Uterus (tissue), 4 donors: ENCODE results near the gene KLF7. TPM values are rescaled to one million over a fixed set of nuclear protein-coding genes. Genes with fewer than 3 reads are reported as not detected.

Experiments
- DNase-seq, 2 donors: peaks; one replicate each; pipeline ENCODE4 v3.0.0-alpha.2; 2019 to 2020
- H3K27ac ChIP-seq, 2 donors: fragments of 200-600 bp; sonication (generic); 1 replicate in 1 of 2; 2 replicates in 1 of 2; pipeline ENCODE4 v1.5.1; 2016 to 2018
- H3K27me3 ChIP-seq, 2 donors: fragments of 200-600 bp; sonication (generic); one replicate each; pipeline ENCODE4 v1.5.1; 2018 to 2019; ENCODE audit warnings: control low read depth in 1 of 2
- H3K36me3 ChIP-seq, 2 donors: fragments of 200-600 bp; sonication (generic); one replicate each; pipeline ENCODE4 v1.5.1; 2019; ENCODE audit warnings: control low read depth in 1 of 2
- H3K4me1 ChIP-seq, 2 donors: fragments of 200-600 bp; sonication (generic); one replicate each; pipeline ENCODE4 v1.5.1; 2018 to 2019; ENCODE audit warnings: control low read depth in 1 of 2
- H3K4me3 ChIP-seq, 2 donors: fragments of 200-600 bp; sonication (generic); 1 replicate in 1 of 2; 2 replicates in 1 of 2; pipeline ENCODE4 v1.5.1; 2018 to 2019; ENCODE audit warnings: mild to moderate bottlenecking in 1 of 2
- H3K9me3 ChIP-seq, 2 donors: fragments of 200-600 bp; sonication (generic); one replicate each; pipeline ENCODE4 v1.5.1; 2019; ENCODE audit warnings: control low read depth in 1 of 2
- CTCF ChIP-seq, 4 experiments: fragments of 200-600 bp in 2 of 4; fragments of 450-650 bp in 2 of 4; sonication (generic) in 2 of 4; IDR thresholded peaks; one replicate each; pipeline ENCODE4 v1.5.1; 2016 to 2019; ENCODE audit warnings: antibody characterized with exemption in 4 of 4, mild to moderate bottlenecking in 2 of 4, moderate library complexity in 1 of 4
- POLR2A ChIP-seq, 2 donors: fragments of 450-650 bp; IDR thresholded peaks; one replicate each; pipeline ENCODE4 v1.6.1; 2016; ENCODE audit warnings: antibody characterized with exemption in 2 of 2, mild to moderate bottlenecking in 1 of 2, moderate library complexity in 1 of 2
- intact Hi-C: fragments of 100-400 bp; cut with DNase I; formaldehyde crosslinking; loops from one replicate; pipeline ENCODE4 v1.15.1; 2023; ENCODE audit warnings: low total_unique reads
- total RNA-seq, 4 donors: library from RNA; depleted of rRNA in 3 of 4; stranded (reverse); fragments of >200 nt in 3 of 4; gene quantifications; one replicate each; pipeline versions ENCODE4 v1.1.0 to v1.2.4, GENCODE V29; 2014 to 2023
- donor health status: DM: yes; HTN: yes; CAD: no.

The KLF7 gene
- total RNA-seq, 4 donors from 2014 or later, result 20.9 to 96.0 (median 39.4) TPM

- peaks cover 0 to 14% of the 10 kb centered on the region in 2 donors for H3K4me1 ChIP-seq
- intact Hi-C loops, result no loop called here
- no peaks in the 10 kb centered on the region for H3K36me3 ChIP-seq
- H3K27ac ChIP-seq, result no peak overlapping the region
- DNase-seq, result no peak
- no peak for TF ChIP-seq CTCF (IDR thresholded peaks at IDR 0.05)
- TF ChIP-seq POLR2A (IDR thresholded peaks at IDR 0.05), result no peak
- H3K9me3 ChIP-seq, result no peaks in the 10 kb centered on the region
- H3K27me3 ChIP-seq, result no peaks in the 10 kb centered on the region
- H3K4me3 ChIP-seq, result no peak overlapping the region
Measured at GRCh38 chr2:207092818-207093217, 72.9 kb downstream of the KLF7 start.

GRCh38 chr2:207091928-207092327 is 73.8 kb downstream of the KLF7 start:
- Histone ChIP-seq H3K4me3 (no peak overlapping the region), H3K27ac (peak overlapping the region in 1 of 2 donors; percentile 19), H3K4me1 (peaks cover 0 to 12% of the 10 kb centered on the region in 2 donors), H3K9me3 (no peaks in the 10 kb centered on the region), H3K36me3 (no peaks in the 10 kb centered on the region), H3K27me3 (no peaks in the 10 kb centered on the region)
- TF ChIP-seq POLR2A (IDR thresholded peaks at IDR 0.05) (no peak), CTCF (IDR thresholded peaks at IDR 0.05) (no peak)
- DNase-seq, result no peak
- intact Hi-C loops, result no loop called here

GRCh38 chr2:207091176-207091575 is 74.6 kb downstream of the KLF7 start:
- peak overlapping the region in 1 of 2 donors; percentile 19 for H3K27ac ChIP-seq

GRCh38 chr2:207090389-207090788 is 75.4 kb downstream of the KLF7 start:
- DNase-seq, result no peak
- Histone ChIP-seq H3K4me3 (no peak overlapping the region), H3K4me1 (peaks cover 0 to 12% of the 10 kb centered on the region in 2 donors), H3K36me3 (no peaks in the 10 kb centered on the region), H3K9me3 (no peaks in the 10 kb centered on the region), H3K27me3 (no peaks in the 10 kb centered on the region), H3K27ac (no peak overlapping the region)
- intact Hi-C loops, result no loop called here
- TF ChIP-seq CTCF (IDR thresholded peaks at IDR 0.05), result no peak
- no peak for TF ChIP-seq POLR2A (IDR thresholded peaks at IDR 0.05)

More at GRCh38 chr2:207091176-207091575, 74.6 kb downstream of the KLF7 start:
- Histone ChIP-seq H3K4me3 (no peak overlapping the region), H3K9me3 (no peaks in the 10 kb centered on the region), H3K4me1 (peaks cover 0 to 12% of the 10 kb centered on the region in 2 donors), H3K36me3 (no peaks in the 10 kb centered on the region), H3K27me3 (no peaks in the 10 kb centered on the region)
- TF ChIP-seq POLR2A (IDR thresholded peaks at IDR 0.05), result no peak
- no peak for TF ChIP-seq CTCF (IDR thresholded peaks at IDR 0.05)
- DNase-seq, result no peak
- intact Hi-C loops, result no loop called here

- no peak overlapping the region for H3K27ac ChIP-seq
- intact Hi-C loops, result no loop called here
- peaks cover 0 to 3% of the 10 kb centered on the region in 2 donors for H3K4me1 ChIP-seq
Measured at GRCh38 chr2:207088839-207089238, 76.9 kb downstream of the KLF7 start.

More at GRCh38 chr2:207088839-207089238, 76.9 kb downstream of the KLF7 start:
- no peaks in the 10 kb centered on the region for H3K9me3 ChIP-seq
- no peak overlapping the region for H3K4me3 ChIP-seq
- no peaks in the 10 kb centered on the region for H3K27me3 ChIP-seq
- no peak for DNase-seq
- TF ChIP-seq POLR2A (IDR thresholded peaks at IDR 0.05), result no peak
- no peak for TF ChIP-seq CTCF (IDR thresholded peaks at IDR 0.05)
- no peaks in the 10 kb centered on the region for H3K36me3 ChIP-seq
